Measurements from ENCODE around the gene COL19A1. TPM values are rescaled to one million over a fixed set of nuclear protein-coding genes. Genes with fewer than 3 reads are reported as not detected.
A peak's percentile ranks its signal among the peaks of the same experiment; 100 is the strongest.

COL19A1 gene
- total RNA-seq, 2 experiments from 2014 or later: 0.03 TPM; not detected in 1

DNA sequence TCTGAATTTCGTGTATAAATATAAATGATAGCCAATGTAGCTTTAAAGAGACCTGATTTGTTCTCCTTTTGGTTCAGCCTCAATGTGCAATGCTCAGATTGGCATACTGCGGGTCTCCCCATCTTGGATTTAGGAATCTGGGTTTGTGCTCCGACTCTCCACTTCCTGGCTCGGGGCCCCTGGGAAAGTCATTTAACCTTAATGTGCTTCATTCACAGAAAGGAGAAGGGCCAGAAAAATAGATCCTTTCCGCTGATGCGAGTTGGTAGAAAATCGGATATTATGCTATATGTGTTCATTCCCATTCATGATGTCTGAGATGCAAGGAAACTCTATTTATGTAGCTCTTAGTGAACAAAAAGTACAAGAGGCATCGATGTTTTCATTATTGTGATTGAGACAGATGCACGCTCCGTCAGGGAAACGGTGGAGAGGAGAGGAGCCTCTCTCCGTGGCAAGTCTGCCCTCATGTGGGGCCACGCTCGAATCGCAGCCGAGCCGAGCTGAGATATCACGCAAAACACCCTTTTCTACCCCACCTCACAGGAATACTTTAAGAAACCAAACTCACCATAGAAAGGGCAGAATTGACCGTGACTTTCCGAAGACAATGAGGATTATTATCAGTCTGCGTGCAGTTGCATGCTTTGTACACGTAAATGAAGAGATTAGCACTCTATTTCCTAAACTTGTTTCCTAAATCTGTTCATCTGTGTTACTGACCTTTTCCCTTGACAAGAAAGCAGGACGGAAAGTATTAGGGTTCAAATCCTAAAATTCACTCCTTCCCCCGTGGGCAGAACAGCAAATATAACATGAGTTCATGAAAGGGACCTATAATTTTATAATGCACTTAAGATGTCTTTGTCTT, 300.0 kb downstream of the COL19A1 start:
- H2AFZ ChIP-seq (ENCODE audit: low read length): no peak overlapping the region
- intact Hi-C loops (cut with micrococcal nuclease; ENCODE audit: unreplicated experiment): no loop called here
- H3K9me3 ChIP-seq (ENCODE audit: low read length): no peaks in the 10 kb centered on the region
- H3K36me3 ChIP-seq (ENCODE audit: insufficient read depth, low read length): no peaks in the 10 kb centered on the region
- DNase-seq (ENCODE audit: low spot score): peak; percentile 5
- no peaks in the 10 kb centered on the region for H3K9me2 ChIP-seq (ENCODE audit: insufficient read depth, low read length)
- no peak overlapping the region for H3K4me3 ChIP-seq (ENCODE audit: low read depth, low read length, poor library complexity, severe bottlenecking)
- TF ChIP-seq, protein P1, sequence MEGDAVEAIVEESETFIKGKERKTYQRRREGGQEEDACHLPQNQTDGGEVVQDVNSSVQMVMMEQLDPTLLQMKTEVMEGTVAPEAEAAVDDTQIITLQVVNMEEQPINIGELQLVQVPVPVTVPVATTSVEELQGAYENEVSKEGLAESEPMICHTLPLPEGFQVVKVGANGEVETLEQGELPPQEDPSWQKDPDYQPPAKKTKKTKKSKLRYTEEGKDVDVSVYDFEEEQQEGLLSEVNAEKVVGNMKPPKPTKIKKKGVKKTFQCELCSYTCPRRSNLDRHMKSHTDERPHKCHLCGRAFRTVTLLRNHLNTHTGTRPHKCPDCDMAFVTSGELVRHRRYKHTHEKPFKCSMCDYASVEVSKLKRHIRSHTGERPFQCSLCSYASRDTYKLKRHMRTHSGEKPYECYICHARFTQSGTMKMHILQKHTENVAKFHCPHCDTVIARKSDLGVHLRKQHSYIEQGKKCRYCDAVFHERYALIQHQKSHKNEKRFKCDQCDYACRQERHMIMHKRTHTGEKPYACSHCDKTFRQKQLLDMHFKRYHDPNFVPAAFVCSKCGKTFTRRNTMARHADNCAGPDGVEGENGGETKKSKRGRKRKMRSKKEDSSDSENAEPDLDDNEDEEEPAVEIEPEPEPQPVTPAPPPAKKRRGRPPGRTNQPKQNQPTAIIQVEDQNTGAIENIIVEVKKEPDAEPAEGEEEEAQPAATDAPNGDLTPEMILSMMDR (conservative IDR thresholded peaks at IDR 0.05; ENCODE audit: low read length): peak; percentile 60
- no peak for TF ChIP-seq EZH2phosphoT487 (IDR thresholded peaks at IDR 0.05; ENCODE audit: borderline replicate concordance, low read depth, low read length)
- no peak overlapping the region for H3K27ac ChIP-seq (ENCODE audit: low read depth, low read length, poor library complexity, severe bottlenecking)
- BruUV-seq (replicated peaks): no TSS peak
- no peaks in the 10 kb centered on the region for H3K79me2 ChIP-seq (ENCODE audit: insufficient read depth, low read depth, low read length)
- no peak overlapping the region for H3K4me2 ChIP-seq (ENCODE audit: low read length)
- no peaks in the 10 kb centered on the region for H3K4me1 ChIP-seq (ENCODE audit: insufficient read depth, low read length, poor library complexity, severe bottlenecking)
- ChIA-PET CTCF (ENCODE audit: unreplicated experiment) (no interaction called here), POLR2A (no interaction called here)
- H4K20me1 ChIP-seq (ENCODE audit: insufficient read depth, low read length): no peaks in the 10 kb centered on the region

DNA sequence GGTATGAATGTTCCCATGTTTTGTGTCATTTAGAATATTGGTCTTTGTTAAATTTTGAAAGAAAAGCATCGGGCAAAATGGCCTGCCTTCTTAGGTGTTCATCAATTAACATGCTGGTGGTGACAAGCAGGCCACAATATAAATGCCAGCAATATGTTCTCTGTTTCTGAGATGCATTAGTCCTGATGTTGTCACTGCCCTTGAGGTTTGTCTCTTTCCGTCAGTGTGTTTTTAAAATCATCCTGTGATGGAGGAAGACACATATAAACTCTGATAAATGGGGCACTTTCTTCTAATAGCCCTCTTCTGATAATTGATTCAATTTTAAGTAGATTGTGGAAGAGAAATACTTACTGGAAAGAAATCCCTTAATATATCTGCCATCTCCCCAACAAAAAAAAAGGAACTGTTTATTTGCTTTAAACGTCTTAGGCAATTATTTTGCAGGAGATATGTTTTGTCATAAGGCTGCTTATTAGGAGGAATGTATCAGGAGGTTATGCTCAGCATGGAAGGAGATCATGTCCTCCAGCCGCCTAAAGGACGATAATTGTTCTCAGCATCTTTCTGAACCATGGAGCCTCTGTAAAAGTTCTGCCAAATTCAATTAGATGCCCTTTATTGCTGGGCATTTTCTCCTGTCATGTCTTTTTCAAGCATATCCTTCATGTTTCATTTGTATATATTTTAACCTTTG, 302.5 kb downstream of the COL19A1 start:
- Histone ChIP-seq H2AFZ (ENCODE audit: low read length) (no peak overlapping the region), H4K20me1 (ENCODE audit: insufficient read depth, low read length) (no peaks in the 10 kb centered on the region), H3K4me3 (ENCODE audit: low read depth, low read length, poor library complexity, severe bottlenecking) (no peak overlapping the region), H3K36me3 (ENCODE audit: insufficient read depth, low read length) (no peaks in the 10 kb centered on the region), H3K4me2 (ENCODE audit: low read length) (no peak overlapping the region), H3K4me1 (ENCODE audit: insufficient read depth, low read length, poor library complexity, severe bottlenecking) (no peaks in the 10 kb centered on the region), H3K79me2 (ENCODE audit: insufficient read depth, low read depth, low read length) (no peaks in the 10 kb centered on the region), H3K9me3 (ENCODE audit: low read length) (no peaks in the 10 kb centered on the region), H3K27ac (ENCODE audit: low read depth, low read length, poor library complexity, severe bottlenecking) (no peak overlapping the region), H3K9me2 (ENCODE audit: insufficient read depth, low read length) (no peaks in the 10 kb centered on the region)
- POLR2A ChIA-PET: no interaction called here
- no peak for DNase-seq (ENCODE audit: low spot score)
- CTCF ChIA-PET (ENCODE audit: unreplicated experiment): no interaction called here
- intact Hi-C loops (cut with micrococcal nuclease; ENCODE audit: unreplicated experiment): no loop called here
- BruUV-seq (replicated peaks): no TSS peak
- TF ChIP-seq, protein P1 (conservative IDR thresholded peaks at IDR 0.05; ENCODE audit: low read length): no peak
- no peak for TF ChIP-seq EZH2phosphoT487 (IDR thresholded peaks at IDR 0.05; ENCODE audit: borderline replicate concordance, low read depth, low read length)

DNA sequence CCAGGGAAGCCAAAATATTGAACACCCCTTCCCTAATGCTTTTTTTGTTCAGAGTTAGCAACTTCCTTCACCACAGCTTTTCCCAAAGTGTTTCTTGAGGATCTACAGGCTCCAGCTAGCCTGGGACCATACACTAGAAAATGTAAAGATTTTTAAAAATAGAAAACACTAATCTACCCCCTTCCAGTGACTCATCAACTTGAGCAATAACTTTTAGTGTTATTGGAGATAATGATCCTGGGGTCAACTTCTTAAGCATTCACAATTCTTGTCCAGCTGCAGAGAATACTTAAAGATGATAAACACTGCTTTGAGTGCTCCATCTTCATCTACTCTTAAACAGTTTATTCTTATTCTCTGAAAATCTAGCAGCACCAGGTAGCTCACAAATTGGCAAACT, 304.9 kb downstream of the COL19A1 start:
- no peak for DNase-seq (ENCODE audit: low spot score)
- ChIA-PET POLR2A (interaction anchor here (1.0 kb wide), 1 partner anchor 10 kb away, joined by 4 read pairs; no protein-coding TSS in a partner anchor), CTCF (ENCODE audit: unreplicated experiment) (no interaction called here)
- no peaks in the 10 kb centered on the region for H4K20me1 ChIP-seq (ENCODE audit: insufficient read depth, low read length)
- H3K27ac ChIP-seq (ENCODE audit: low read depth, low read length, poor library complexity, severe bottlenecking): no peak overlapping the region
- TF ChIP-seq, protein P1 (conservative IDR thresholded peaks at IDR 0.05; ENCODE audit: low read length): no peak
- no peak for TF ChIP-seq EZH2phosphoT487 (IDR thresholded peaks at IDR 0.05; ENCODE audit: borderline replicate concordance, low read depth, low read length)
- H2AFZ ChIP-seq (ENCODE audit: low read length): no peak overlapping the region
- no peaks in the 10 kb centered on the region for H3K79me2 ChIP-seq (ENCODE audit: insufficient read depth, low read depth, low read length)
- no TSS peak for BruUV-seq (replicated peaks)
- H3K36me3 ChIP-seq (ENCODE audit: insufficient read depth, low read length): no peaks in the 10 kb centered on the region
- no peaks in the 10 kb centered on the region for H3K9me2 ChIP-seq (ENCODE audit: insufficient read depth, low read length)
- H3K4me1 ChIP-seq (ENCODE audit: insufficient read depth, low read length, poor library complexity, severe bottlenecking): no peaks in the 10 kb centered on the region
- H3K9me3 ChIP-seq (ENCODE audit: low read length): no peaks in the 10 kb centered on the region
- no peak overlapping the region for H3K4me2 ChIP-seq (ENCODE audit: low read length)
- intact Hi-C loops (cut with micrococcal nuclease; ENCODE audit: unreplicated experiment): no loop called here
- H3K4me3 ChIP-seq (ENCODE audit: low read depth, low read length, poor library complexity, severe bottlenecking): no peak overlapping the region
